Lower lobe of right lung (tissue), 2 donors: ENCODE data around the gene GPRASP2. TPM values are rescaled to one million over a fixed set of nuclear protein-coding genes. Genes with fewer than 3 reads are reported as not detected.
"Not testable (repeated sequence)": the region's sequence is repeated elsewhere in the genome, so short reads cannot be mapped to it uniquely, and the experiment has no call there.

Experiments
- ATAC-seq, 2 donors: fragments of 200-7000 bp; cut with Tn5 transposase; one replicate each; pipeline ENCODE4 v1.9.1; 2020 to 2022; ENCODE audit warnings: mild to moderate bottlenecking in 2 of 2, moderate library complexity in 2 of 2
- DNase-seq: peaks from one replicate; pipeline ENCODE4 v3.0.0-alpha.2; 2020
- H3K27ac ChIP-seq: fragments of 200-600 bp; one replicate; pipeline ENCODE4 v1.8.0; 2022
- H3K27me3 ChIP-seq: fragments of 200-600 bp; one replicate; pipeline ENCODE4 v1.8.0; 2022; ENCODE audit warnings: low read depth
- H3K36me3 ChIP-seq: fragments of 200-600 bp; one replicate; pipeline ENCODE4 v1.8.0; 2022; ENCODE audit warnings: mild to moderate bottlenecking
- H3K4me1 ChIP-seq: fragments of 200-600 bp; one replicate; pipeline ENCODE4 v1.8.0; 2022
- H3K4me3 ChIP-seq: fragments of 200-600 bp; one replicate; pipeline ENCODE4 v1.8.0; 2022; ENCODE audit warnings: mild to moderate bottlenecking
- H3K9me3 ChIP-seq: fragments of 200-600 bp; one replicate; pipeline ENCODE4 v1.8.0; 2022
- CTCF ChIP-seq: fragments of 200-600 bp; IDR thresholded peaks from one replicate; pipeline ENCODE4 v1.8.0; 2022; ENCODE audit warnings: antibody characterized with exemption, mild to moderate bottlenecking
- intact Hi-C: fragments of 100-400 bp; cut with DNase I; formaldehyde crosslinking; loops from one replicate; pipeline ENCODE4 v1.11.0; 2022
- long read RNA-seq: library from polyadenylated mRNA; unstranded; transcript quantifications from one replicate; pipeline ENCODE4 v2.0.0, GENCODE V29; 2021
- total RNA-seq: library from RNA; stranded (reverse); fragmentation: NEBNext Ultra II Directional; extraction: Animal tissue kit (Norgen Biotek cat#: 25700); gene quantifications from one replicate; pipeline ENCODE4 v1.2.1, GENCODE V29; 2021
- donor health status: DM: no; HTN: yes; CAD: no; lungs with severe emphysema.

Gene GPRASP2
- 7.9 TPM for total RNA-seq
- long read RNA-seq, transcript GPRASP2-202 (5 exons, 581 nt) = major isoform, 5 of 23 reads
- long read RNA-seq, partial matches to known transcripts = 4 of 23 reads
- long read RNA-seq, other reads (novel, unspliced or antisense) = 14 of 23 reads

GRCh38 chrX:102712216-102712966 is at the start of gene GPRASP2:
TSS of gene GPRASP2 (plus strand) at chrX:102712448. CDS start at chrX:102714870, 2,422 bp downstream.
- TF ChIP-seq CTCF = no peak
- intact Hi-C loops = no loop called here
- Histone ChIP-seq H3K36me3 (no peaks in the 10 kb centered on the region), H3K9me3 (no peaks in the 10 kb centered on the region), H3K27ac (peak within 1 kb of the TSS; percentile 77), H3K4me3 (peak within 1 kb of the TSS; percentile 72), H3K27me3 (no peaks in the 10 kb centered on the region), H3K4me1 (no peaks in the 10 kb centered on the region)
- ATAC-seq = peak; percentile 90 to 92
- DNase-seq = peak; percentile 59

- H3K36me3 ChIP-seq = not testable (repeated sequence)
Measured at GRCh38 chrX:102663820-102664219, 48.4 kb upstream of the GPRASP2 start.

GRCh38 chrX:102667034-102667433 is 45.2 kb upstream of the GPRASP2 start:
- intact Hi-C loops, ATAC-seq, H3K9me3 ChIP-seq: not testable (repeated sequence)

More at GRCh38 chrX:102663820-102664219, 48.4 kb upstream of the GPRASP2 start:
- intact Hi-C loops, H3K9me3 ChIP-seq, H3K4me3 ChIP-seq, H3K27ac ChIP-seq, DNase-seq, ATAC-seq, H3K4me1 ChIP-seq, H3K27me3 ChIP-seq: not testable (repeated sequence)

GRCh38 chrX:102669526-102669925 is 42.7 kb upstream of the GPRASP2 start:
- no peak for TF ChIP-seq CTCF
- Histone ChIP-seq H3K4me3 (no peak overlapping the region), H3K27ac (no peak overlapping the region), H3K4me1 (no peaks in the 10 kb centered on the region), H3K36me3 (no peaks in the 10 kb centered on the region), H3K9me3 (no peaks in the 10 kb centered on the region), H3K27me3 (no peaks in the 10 kb centered on the region)
- DNase-seq = no peak
- ATAC-seq = no peak
- intact Hi-C loops = no loop called here

More at GRCh38 chrX:102667034-102667433, 45.2 kb upstream of the GPRASP2 start:
- H3K36me3 ChIP-seq, H3K27ac ChIP-seq, H3K4me3 ChIP-seq, H3K27me3 ChIP-seq, DNase-seq, H3K4me1 ChIP-seq: not testable (repeated sequence)

- DNase-seq = no peak
Measured at GRCh38 chrX:102672856-102673255, 39.4 kb upstream of the GPRASP2 start.

GRCh38 chrX:102677479-102677878 is 34.8 kb upstream of the GPRASP2 start:
- H3K27ac ChIP-seq, H3K36me3 ChIP-seq, H3K27me3 ChIP-seq, H3K4me3 ChIP-seq, ATAC-seq, intact Hi-C loops, H3K9me3 ChIP-seq, DNase-seq, H3K4me1 ChIP-seq: not testable (repeated sequence)

More at GRCh38 chrX:102672856-102673255, 39.4 kb upstream of the GPRASP2 start:
- no peak for ATAC-seq
- Histone ChIP-seq H3K27me3 (no peaks in the 10 kb centered on the region), H3K9me3 (no peaks in the 10 kb centered on the region), H3K4me1 (no peaks in the 10 kb centered on the region), H3K27ac (no peak overlapping the region), H3K4me3 (no peak overlapping the region), H3K36me3 (no peaks in the 10 kb centered on the region)
- intact Hi-C loops = no loop called here
- TF ChIP-seq CTCF = no peak
